HEK293 (cell line): ENCODE data around the gene LRP1B.
A peak's percentile ranks its signal among the peaks of the same experiment; 100 is the strongest.

Experiments
- CTCF ChIA-PET: fragments of 350-600 bp; formaldehyde crosslinking; extraction: SDS; loops from one replicate; lab custom pipeline; 2021; ENCODE audit warnings: antibody characterized with exemption; lab: Yijun Ruan, JAX
- POLR2A ChIA-PET: fragments of 300-600 bp; formaldehyde crosslinking; extraction: SDS; loops from one replicate; lab custom pipeline; 2020; ENCODE audit warnings: antibody characterized with exemption, inconsistent platforms; lab: Yijun Ruan, JAX
- H3K27ac ChIP-seq: fragments of 200-500 bp; sonication (Bioruptor generic); 2 replicates; pipeline ENCODE4 v1.5.1; 2014; ENCODE audit warnings: low read depth, low read length, control low read depth, inconsistent platforms; ENCODE audit errors: extremely low read depth
- H3K36me3 ChIP-seq, 2 experiments: fragments of 200-500 bp in 1 of 2; sonication (Bioruptor generic) in 1 of 2; 1 replicate in 1 of 2; 2 replicates in 1 of 2; pipeline ENCODE4 v1.5.1; 2014 to 2017; ENCODE audit warnings: inconsistent platforms in 2 of 2, low read length in 2 of 2; ENCODE audit not compliant: control insufficient read depth in 2 of 2, insufficient read depth in 1 of 2
- H3K4me1 ChIP-seq: fragments of 200-500 bp; sonication (Bioruptor generic); 2 replicates; pipeline ENCODE4 v1.5.1; 2014; ENCODE audit warnings: mild to moderate bottlenecking, low read length, inconsistent platforms; ENCODE audit not compliant: control insufficient read depth, insufficient read depth
- H3K4me3 ChIP-seq: 2 replicates; pipeline ENCODE4 v1.5.1; 2011; ENCODE audit warnings: low read depth, mild to moderate bottlenecking, control low read depth, low read length, moderate library complexity
- H3K9me3 ChIP-seq: fragments of 200-500 bp; sonication (Bioruptor generic); 2 replicates; pipeline ENCODE4 v1.5.1; 2014; ENCODE audit warnings: low read depth, low read length, inconsistent platforms; ENCODE audit not compliant: control insufficient read depth, insufficient read depth
- GLI2 ChIP-seq: fragments of 450-650 bp; formaldehyde crosslinking; IDR thresholded peaks from 2 replicates; pipeline ENCODE4; 2017; ENCODE audit warnings: missing biosample characterization, missing genetic modification characterization, low read depth, borderline replicate concordance
- MEIS1 ChIP-seq: sonication (generic); formaldehyde crosslinking; IDR thresholded peaks from 2 replicates; pipeline ENCODE4 v1.8.1; 2022; ENCODE audit warnings: missing genetic modification reagents, mild to moderate bottlenecking, borderline replicate concordance
- OVOL3 ChIP-seq: fragments of 450-650 bp; formaldehyde crosslinking; IDR thresholded peaks from 2 replicates; pipeline ENCODE4 v1.5.1; 2016; ENCODE audit warnings: missing biosample characterization, missing genetic modification characterization
- REPIN1 ChIP-seq: fragments of 450-650 bp; formaldehyde crosslinking; IDR thresholded peaks from 2 replicates; pipeline ENCODE4 v1.5.1; 2017; ENCODE audit warnings: missing biosample characterization, missing genetic modification characterization, low read depth
- WT1 ChIP-seq: fragments of 450-650 bp; formaldehyde crosslinking; IDR thresholded peaks from 2 replicates; pipeline ENCODE4 v1.5.1; 2016; ENCODE audit warnings: missing biosample characterization, missing genetic modification characterization
- ZBTB48 ChIP-seq: fragments of 450-650 bp; formaldehyde crosslinking; IDR thresholded peaks from 2 replicates; pipeline ENCODE4 v1.5.1; 2016; ENCODE audit warnings: missing biosample characterization, missing genetic modification characterization
- ZBTB7A ChIP-seq: fragments of 450-650 bp; formaldehyde crosslinking; IDR thresholded peaks from 2 replicates; pipeline ENCODE4 v1.5.1; 2016; ENCODE audit warnings: low read depth, missing biosample characterization, missing genetic modification characterization
- ZFHX2 ChIP-seq: fragments of 450-650 bp; formaldehyde crosslinking; conservative IDR thresholded peaks from 2 replicates; pipeline ENCODE4 v1.5.1; 2016; ENCODE audit warnings: missing biosample characterization, missing genetic modification characterization
- ZFP41 ChIP-seq: fragments of 450-650 bp; formaldehyde crosslinking; IDR thresholded peaks from 2 replicates; pipeline ENCODE4 v1.5.1; 2016; ENCODE audit warnings: missing biosample characterization, missing genetic modification characterization, borderline replicate concordance
- ZNF114 ChIP-seq: fragments of 450-650 bp; formaldehyde crosslinking; IDR thresholded peaks from 2 replicates; pipeline ENCODE4 v1.5.0; 2017; ENCODE audit warnings: missing biosample characterization, missing genetic modification characterization
- ZNF174 ChIP-seq: fragments of 450-650 bp; formaldehyde crosslinking; IDR thresholded peaks from 2 replicates; pipeline ENCODE4 v1.5.0; 2017; ENCODE audit warnings: missing biosample characterization, mild to moderate bottlenecking, missing genetic modification characterization
- ZNF391 ChIP-seq: fragments of 450-650 bp; formaldehyde crosslinking; IDR thresholded peaks from 2 replicates; pipeline ENCODE4 v1.5.1; 2016; ENCODE audit warnings: low read depth, missing biosample characterization, missing genetic modification characterization, borderline replicate concordance
- ZNF404 ChIP-seq: fragments of 450-650 bp; formaldehyde crosslinking; IDR thresholded peaks from 2 replicates; pipeline ENCODE4 v1.5.1; 2017; ENCODE audit warnings: missing biosample characterization, missing genetic modification characterization
- ZNF529 ChIP-seq: fragments of 450-650 bp; formaldehyde crosslinking; IDR thresholded peaks from 2 replicates; pipeline ENCODE4 v1.5.1; 2017; ENCODE audit warnings: missing genetic modification characterization, missing biosample characterization; ENCODE audit not compliant: insufficient replicate concordance
- ZNF549 ChIP-seq: fragments of 450-650 bp; IDR thresholded peaks from 2 replicates; pipeline ENCODE4 v1.5.1; 2018; ENCODE audit warnings: missing biosample characterization, missing genetic modification characterization, mild to moderate bottlenecking, inconsistent platforms, moderate library complexity
- ZNF560 ChIP-seq: fragments of 450-650 bp; formaldehyde crosslinking; IDR thresholded peaks from 2 replicates; pipeline ENCODE4 v1.5.1; 2017; ENCODE audit warnings: missing biosample characterization, missing genetic modification characterization, borderline replicate concordance
- ZNF610 ChIP-seq: fragments of 450-650 bp; formaldehyde crosslinking; IDR thresholded peaks from 2 replicates; pipeline ENCODE4 v1.5.1; 2016; ENCODE audit warnings: missing biosample characterization, missing genetic modification characterization, borderline replicate concordance
- ZNF621 ChIP-seq: fragments of 450-650 bp; formaldehyde crosslinking; IDR thresholded peaks from 2 replicates; pipeline ENCODE4 v1.5.1; 2017; ENCODE audit warnings: missing biosample characterization, missing genetic modification characterization
- ZNF664 ChIP-seq: fragments of 450-650 bp; formaldehyde crosslinking; IDR thresholded peaks from 2 replicates; pipeline ENCODE4 v1.5.1; 2016; ENCODE audit warnings: missing biosample characterization, missing genetic modification characterization
- ZNF692 ChIP-seq: fragments of 450-650 bp; formaldehyde crosslinking; IDR thresholded peaks from 2 replicates; pipeline ENCODE4 v1.5.1; 2016; ENCODE audit warnings: missing biosample characterization, missing genetic modification characterization
- ZNF791 ChIP-seq: fragments of 450-650 bp; formaldehyde crosslinking; IDR thresholded peaks from 2 replicates; pipeline ENCODE4 v1.5.1; 2016; ENCODE audit warnings: missing biosample characterization, missing genetic modification characterization

The LRP1B gene

GRCh38 chr2:140203347-140203746 lies 1927.5 kb downstream of the LRP1B start:
- CTCF ChIA-PET = no interaction called here

GRCh38 chr2:140201572-140201971 lies 1929.2 kb downstream of the LRP1B start:
- no peak overlapping the region for H3K4me3 ChIP-seq
- ChIA-PET POLR2A (no interaction called here), CTCF (no interaction called here)
- H3K36me3 ChIP-seq = no peaks in the 10 kb centered on the region
- H3K9me3 ChIP-seq = no peaks in the 10 kb centered on the region
- H3K4me1 ChIP-seq = no peaks in the 10 kb centered on the region
- TF ChIP-seq ZNF664 (tag by site-specific recombination) (no peak), WT1 (tag by site-specific recombination) (no peak), ZNF549 (tag by site-specific recombination) (no peak), ZNF692 (no peak), ZNF404 (tag by site-specific recombination) (no peak), ZNF391 (tag by site-specific recombination) (no peak), ZNF529 (tag by site-specific recombination) (no peak), ZFHX2 (no peak), ZNF174 (tag by site-specific recombination) (no peak), ZBTB7A (tag by site-specific recombination) (no peak), ZBTB48 (tag by site-specific recombination) (no peak), ZNF621 (tag by site-specific recombination) (no peak), ZNF114 (no peak), REPIN1 (no peak), ZFP41 (tag by site-specific recombination) (no peak), ZNF791 (tag by site-specific recombination) (no peak)
- H3K27ac ChIP-seq = no peak overlapping the region

More at GRCh38 chr2:140203347-140203746, 1927.5 kb downstream of the LRP1B start:
- H3K36me3 ChIP-seq = no peaks in the 10 kb centered on the region
- POLR2A ChIA-PET = no interaction called here
- no peaks in the 10 kb centered on the region for H3K9me3 ChIP-seq
- TF ChIP-seq ZNF610 (tag by site-specific recombination) (peak; percentile 97), ZNF404 (tag by site-specific recombination) (no peak)
- TF ChIP-seq, all 188 proteins: peak for 1
- no peak overlapping the region for H3K4me3 ChIP-seq
- no peak overlapping the region for H3K27ac ChIP-seq
- no peaks in the 10 kb centered on the region for H3K4me1 ChIP-seq

- no peak overlapping the region for H3K4me3 ChIP-seq
- H3K36me3 ChIP-seq = no peaks in the 10 kb centered on the region
- no peaks in the 10 kb centered on the region for H3K4me1 ChIP-seq
- no peaks in the 10 kb centered on the region for H3K9me3 ChIP-seq
- TF ChIP-seq ZNF560 (no peak), OVOL3 (tag by site-specific recombination) (no peak), ZNF664 (tag by site-specific recombination) (no peak), MEIS1 (CRISPR knock-in tag) (no peak), GLI2 (tag by site-specific recombination) (no peak), ZNF791 (tag by site-specific recombination) (no peak)
- ChIA-PET CTCF (interaction anchor here (0.7 kb wide), 1 partner anchor 1590 kb away, joined by 4 read pairs; no protein-coding TSS in a partner anchor), POLR2A (no interaction called here)
- no peak overlapping the region for H3K27ac ChIP-seq
These were observed 1930.1 kb downstream of the LRP1B start for GRCh38 chr2:140200764-140201163.
